ENCODE data around the gene ZNF423.
"Not testable (repeated sequence)": the region's sequence is repeated elsewhere in the genome, so short reads cannot be mapped to it uniquely, and the experiment has no call there.

The ZNF423 gene

GRCh38 chr16:49521734-49522325 is 334.1 kb downstream of the ZNF423 start:
- no peak for DNase-seq

GRCh38 chr16:49520492-49521038 is 335.3 kb downstream of the ZNF423 start:
- DNase-seq: no peak

GRCh38 chr16:49519741-49520140 is 336.2 kb downstream of the ZNF423 start:
- DNase-seq: no peak

GRCh38 chr16:49519008-49519656 is 336.8 kb downstream of the ZNF423 start:
- DNase-seq: no peak

- no peak for DNase-seq
Measured at GRCh38 chr16:49516382-49517036, 339.4 kb downstream of the ZNF423 start.

GRCh38 chr16:49515861-49516260 is 340.1 kb downstream of the ZNF423 start:
- no peak for DNase-seq

GRCh38 chr16:49515016-49515565 is 340.8 kb downstream of the ZNF423 start:
- DNase-seq: no peak

- DNase-seq: no peak
Measured at GRCh38 chr16:49514073-49514980, 341.6 kb downstream of the ZNF423 start.

GRCh38 chr16:49513040-49513439 is 342.9 kb downstream of the ZNF423 start:
- no peak for DNase-seq

- DNase-seq: no peak
Measured at GRCh38 chr16:49510654-49511305, 345.1 kb downstream of the ZNF423 start.

- DNase-seq: no peak
Measured at GRCh38 chr16:49510141-49510540, 345.8 kb downstream of the ZNF423 start.

GRCh38 chr16:49506058-49507013 is 349.6 kb downstream of the ZNF423 start:
- not testable (repeated sequence) for DNase-seq

GRCh38 chr16:49505556-49505955 is 350.4 kb downstream of the ZNF423 start:
- DNase-seq: peak; percentile 12

- DNase-seq: peak; percentile 3
Measured at GRCh38 chr16:49504626-49505025, 351.3 kb downstream of the ZNF423 start.

GRCh38 chr16:49504023-49504364 is 351.9 kb downstream of the ZNF423 start:
- DNase-seq: no peak

- peak; percentile 15 for DNase-seq
Measured at GRCh38 chr16:49503256-49504022, 352.5 kb downstream of the ZNF423 start.

GRCh38 chr16:49502136-49502881 is 353.6 kb downstream of the ZNF423 start:
- DNase-seq: peak; percentile 9

GRCh38 chr16:49499869-49500610 is 355.9 kb downstream of the ZNF423 start:
- peak; percentile 12 for DNase-seq

GRCh38 chr16:49499414-49499785 is 356.5 kb downstream of the ZNF423 start:
- peak; percentile 6 for DNase-seq

Data from CD4-positive, alpha-beta T cell treated with Interleukin-15 for 1 hour (primary cell).